GM06990 (cell line): ENCODE data around the gene LIN28A.
"Not testable (repeated sequence)": the region's sequence is repeated elsewhere in the genome, so short reads cannot be mapped to it uniquely, and the experiment has no call there.

Source experiments
- DNase-seq: peaks from one replicate; pipeline ENCODE4 v3.0.0-alpha.2; 2011; ENCODE audit not compliant: insufficient read length; ENCODE audit errors: extremely low read depth
- H3K27me3 ChIP-seq: replicated peaks from 2 replicates; pipeline ENCODE4 v1.6.0; 2011; ENCODE audit warnings: low read length; ENCODE audit not compliant: control insufficient read depth, insufficient read depth
- H3K36me3 ChIP-seq: 2 replicates; pipeline ENCODE4 v1.5.1; 2011; ENCODE audit warnings: low read length; ENCODE audit not compliant: control insufficient read depth, insufficient read depth
- H3K4me3 ChIP-seq: replicated peaks from 2 replicates; pipeline ENCODE4 v1.5.1; 2011; ENCODE audit warnings: low read depth, mild to moderate bottlenecking, control low read depth, low read length
- TF ChIP-seq, protein P1 (sequence below): IDR thresholded peaks from 2 replicates; pipeline ENCODE4 v1.5.1; 2011; ENCODE audit warnings: low read length, control low read depth, mild to moderate bottlenecking, inconsistent platforms; ENCODE audit not compliant: insufficient read depth, poor library complexity, severe bottlenecking

LIN28A gene

DNA sequence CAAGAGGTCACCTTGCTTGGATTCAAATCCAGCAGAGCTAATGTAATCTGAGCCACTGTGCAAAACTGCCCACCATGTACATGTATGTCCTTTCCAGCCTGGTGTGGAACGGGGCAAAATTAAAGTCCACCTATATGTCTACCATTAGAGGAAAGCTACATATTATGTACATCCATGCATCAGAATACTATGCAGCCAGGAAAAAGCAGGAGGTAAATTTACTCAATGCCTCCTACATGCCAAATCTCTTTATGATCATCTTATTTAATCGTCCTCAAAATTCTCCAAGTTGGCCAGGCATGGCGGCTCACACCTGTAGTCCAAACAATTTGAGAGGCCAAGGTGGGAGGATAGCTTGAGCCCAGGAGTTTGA is 31.8 kb upstream of the LIN28A start:
- Histone ChIP-seq H3K36me3 (no peaks in the 10 kb centered on the region), H3K4me3 (no peak overlapping the region), H3K27me3 (no peaks in the 10 kb centered on the region)
- TF ChIP-seq, protein P1, sequence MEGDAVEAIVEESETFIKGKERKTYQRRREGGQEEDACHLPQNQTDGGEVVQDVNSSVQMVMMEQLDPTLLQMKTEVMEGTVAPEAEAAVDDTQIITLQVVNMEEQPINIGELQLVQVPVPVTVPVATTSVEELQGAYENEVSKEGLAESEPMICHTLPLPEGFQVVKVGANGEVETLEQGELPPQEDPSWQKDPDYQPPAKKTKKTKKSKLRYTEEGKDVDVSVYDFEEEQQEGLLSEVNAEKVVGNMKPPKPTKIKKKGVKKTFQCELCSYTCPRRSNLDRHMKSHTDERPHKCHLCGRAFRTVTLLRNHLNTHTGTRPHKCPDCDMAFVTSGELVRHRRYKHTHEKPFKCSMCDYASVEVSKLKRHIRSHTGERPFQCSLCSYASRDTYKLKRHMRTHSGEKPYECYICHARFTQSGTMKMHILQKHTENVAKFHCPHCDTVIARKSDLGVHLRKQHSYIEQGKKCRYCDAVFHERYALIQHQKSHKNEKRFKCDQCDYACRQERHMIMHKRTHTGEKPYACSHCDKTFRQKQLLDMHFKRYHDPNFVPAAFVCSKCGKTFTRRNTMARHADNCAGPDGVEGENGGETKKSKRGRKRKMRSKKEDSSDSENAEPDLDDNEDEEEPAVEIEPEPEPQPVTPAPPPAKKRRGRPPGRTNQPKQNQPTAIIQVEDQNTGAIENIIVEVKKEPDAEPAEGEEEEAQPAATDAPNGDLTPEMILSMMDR, result no peak
- DNase-seq, result no peak

DNA sequence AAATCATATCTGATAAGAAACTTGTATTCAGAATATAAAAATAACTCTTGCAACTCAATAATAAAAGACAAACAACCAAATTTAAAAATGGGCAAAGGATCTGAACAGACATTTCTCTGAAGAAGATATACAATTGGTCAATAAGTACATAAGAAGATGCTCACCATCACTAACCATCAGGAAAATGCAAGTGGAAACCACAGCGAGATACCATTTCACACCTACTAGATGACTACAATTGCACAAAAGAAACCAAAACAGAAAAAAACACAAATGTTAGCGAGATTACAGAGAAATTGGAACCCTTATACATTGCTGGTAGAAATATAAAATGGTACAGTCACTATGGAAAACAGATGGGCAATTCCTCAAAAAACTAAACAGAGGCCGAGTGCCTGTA is 26.5 kb upstream of the LIN28A start:
- no peaks in the 10 kb centered on the region for H3K27me3 ChIP-seq
- no peaks in the 10 kb centered on the region for H3K36me3 ChIP-seq
- DNase-seq, result no peak
- TF ChIP-seq, protein P1, result no peak
- no peak overlapping the region for H3K4me3 ChIP-seq

DNA sequence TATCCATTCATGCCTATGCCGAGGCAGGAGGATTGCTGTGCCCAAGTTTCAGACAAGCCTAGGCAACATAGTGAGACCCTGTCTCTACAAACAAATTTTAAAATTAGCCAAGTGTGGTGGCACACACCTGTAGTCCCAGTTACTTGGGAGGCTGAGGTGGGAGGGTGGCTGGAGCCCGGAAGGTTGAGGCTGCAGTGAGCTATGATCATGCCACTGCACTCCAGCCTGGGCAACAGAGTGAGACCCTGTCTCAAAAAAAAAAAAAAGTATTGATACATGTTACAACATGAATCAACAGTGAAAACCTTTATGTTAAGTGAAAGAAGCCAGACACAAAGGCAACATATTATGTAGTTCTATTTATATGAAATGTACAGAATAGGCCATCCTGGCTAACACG is 25.6 kb upstream of the LIN28A start:
- H3K36me3 ChIP-seq, H3K4me3 ChIP-seq, H3K27me3 ChIP-seq, DNase-seq: not testable (repeated sequence)

DNA sequence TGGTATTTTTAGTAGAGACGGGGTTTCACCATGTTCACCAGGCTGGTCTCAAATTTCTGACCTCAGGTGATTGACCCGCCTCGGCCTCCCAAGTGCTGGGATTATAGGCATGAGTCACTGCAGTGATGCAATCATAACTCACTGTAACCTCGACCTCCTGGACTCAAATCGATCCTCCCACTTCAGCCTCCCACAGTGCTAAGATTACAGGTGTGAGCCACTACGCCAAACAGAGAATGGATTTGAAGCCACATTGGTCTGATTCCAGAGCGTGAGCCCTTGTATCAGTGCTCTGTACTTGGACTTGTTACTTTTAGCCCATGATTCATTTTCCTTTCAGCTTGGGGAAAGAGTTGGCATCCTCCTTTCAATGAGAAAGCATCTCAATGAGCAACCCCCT is 23.2 kb upstream of the LIN28A start:
- Histone ChIP-seq H3K4me3 (no peak overlapping the region), H3K36me3 (no peaks in the 10 kb centered on the region), H3K27me3 (no peaks in the 10 kb centered on the region)
- TF ChIP-seq, protein P1, result no peak
- no peak for DNase-seq

DNA sequence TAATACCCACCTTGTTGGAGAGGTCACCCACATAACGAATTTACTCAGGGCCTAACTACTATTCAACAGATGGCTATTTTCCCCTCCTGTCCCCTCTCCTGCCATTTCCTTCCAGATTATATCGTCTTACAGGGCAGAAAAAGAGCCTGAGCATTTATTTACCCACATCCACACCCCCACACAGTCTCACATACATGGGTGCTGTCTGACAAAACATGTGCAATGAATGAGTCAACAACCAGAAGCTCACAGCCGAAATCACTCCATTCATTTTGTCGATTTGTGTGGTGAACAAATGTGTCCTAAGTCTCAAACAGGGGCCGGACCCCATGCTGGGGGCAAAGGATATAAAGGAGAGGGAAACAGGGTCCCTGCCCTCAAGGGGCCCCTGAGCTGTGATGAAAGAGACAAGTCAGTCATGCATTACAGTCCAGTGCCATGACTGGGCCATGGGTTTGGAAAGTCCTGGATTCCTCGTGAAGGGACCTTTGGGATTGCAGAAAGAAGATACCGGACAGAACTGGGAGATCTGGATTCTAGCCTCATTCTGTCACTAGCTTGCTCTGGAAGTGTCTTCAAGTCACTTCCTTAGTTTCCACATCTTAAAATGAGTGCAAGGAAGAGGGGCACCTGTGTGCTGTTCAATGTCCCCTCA is 21.7 kb upstream of the LIN28A start:
- Histone ChIP-seq H3K36me3 (no peaks in the 10 kb centered on the region), H3K27me3 (no peaks in the 10 kb centered on the region), H3K4me3 (no peak overlapping the region)
- DNase-seq, result no peak
- TF ChIP-seq, protein P1, result no peak

DNA sequence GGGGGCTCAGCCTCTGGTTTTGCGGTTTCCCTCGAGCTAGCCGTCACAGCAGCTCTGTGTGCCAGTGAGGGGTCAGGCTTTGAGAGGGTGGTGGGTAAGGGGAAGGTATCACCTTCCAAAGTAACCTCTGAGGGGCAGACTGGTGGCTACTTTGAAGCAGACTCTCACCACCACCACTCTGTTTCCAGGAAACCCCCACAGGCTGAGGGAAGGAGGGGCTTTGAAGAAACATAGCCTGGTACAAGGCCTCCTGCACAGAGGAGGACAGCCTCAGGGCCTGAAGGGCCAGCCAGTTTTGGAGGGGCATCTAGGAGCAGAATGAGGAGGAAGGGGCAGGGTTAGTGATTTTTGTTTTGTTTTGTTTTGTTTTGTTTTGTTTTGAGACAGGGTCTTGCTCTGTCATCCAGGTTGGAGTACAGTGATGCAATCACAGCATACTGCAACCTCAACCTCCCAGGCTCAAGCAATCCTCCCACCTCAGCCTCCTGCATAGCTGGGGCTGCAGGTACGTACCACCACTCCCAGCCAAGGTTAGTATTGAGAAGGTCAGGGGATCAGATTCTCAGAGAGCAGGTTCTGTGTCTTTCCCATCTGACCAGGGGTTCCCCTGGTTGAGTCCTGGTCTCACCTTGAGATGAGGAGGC is 20.9 kb upstream of the LIN28A start:
- Histone ChIP-seq H3K4me3 (no peak overlapping the region), H3K36me3 (no peaks in the 10 kb centered on the region), H3K27me3 (no peaks in the 10 kb centered on the region)
- no peak for DNase-seq
- TF ChIP-seq, protein P1, result no peak
